A549 (cell line): ENCODE results near the gene TRAPPC13. TPM values are rescaled to one million over a fixed set of nuclear protein-coding genes. Genes with fewer than 3 reads are reported as not detected.

Source experiments
- ATAC-seq, 2 experiments: fragments of 200-7000 bp in 1 of 2; fragments of >200 bp in 1 of 2; cut with Nextera tagmentation in 1 of 2; cut with Tn5 transposase in 1 of 2; 3 replicates each; pipeline versions ENCODE4 v1.8.0 to v1.9.1; 2018 to 2020; ENCODE audit warnings: mild to moderate bottlenecking in 1 of 2, moderate library complexity in 1 of 2
- CTCF ChIA-PET: fragments of 300-600 bp; sonication (Branson Sonifier 250); formaldehyde crosslinking; extraction: SDS; loops from one replicate; lab custom pipeline; 2021; ENCODE audit warnings: antibody characterized with exemption, inconsistent platforms; lab: Yijun Ruan, JAX
- POLR2A ChIA-PET: fragments of 350-600 bp; formaldehyde crosslinking; extraction: SDS; loops from one replicate; lab custom pipeline; 2021; ENCODE audit warnings: antibody characterized with exemption, inconsistent platforms; lab: Yijun Ruan, JAX
- DNase-seq, 2 experiments: peaks; one replicate each; pipeline versions ENCODE4 v3.0.0 to v3.0.0-alpha.2; 2011 to 2016; ENCODE audit warnings: low read depth in 1 of 2, low spot score in 1 of 2
- FAIRE-seq: peaks from 2 replicates; lab custom pipeline; 2011; peaks lifted over from hg19 to GRCh38; lab: Jason Lieb, UNC
- H3K27ac ChIP-seq, 2 experiments: fragments of >200 bp; sonication (Bioruptor Twin); formaldehyde crosslinking; 3 replicates each; pipeline ENCODE4 v1.5.1; 2016 to 2017
- H3K4me1 ChIP-seq: fragments of >200 bp; sonication (Bioruptor Twin); formaldehyde crosslinking; 3 replicates; pipeline ENCODE4 v1.6.1; 2016
- H3K4me2 ChIP-seq: fragments of >200 bp; sonication (Bioruptor Twin); formaldehyde crosslinking; 3 replicates; pipeline ENCODE4 v1.6.1; 2016
- H3K4me3 ChIP-seq: fragments of >200 bp; sonication (Bioruptor Twin); formaldehyde crosslinking; 3 replicates; pipeline ENCODE4 v1.5.1; 2016
- H3K9me3 ChIP-seq: fragments of >200 bp; sonication (Bioruptor Twin); formaldehyde crosslinking; 3 replicates; pipeline ENCODE4 v1.6.1; 2016
- CHD2 ChIP-seq: fragments of 150-350 bp; IDR thresholded peaks from 2 replicates; pipeline ENCODE4 v1.6.1; 2014; ENCODE audit warnings: low read length; ENCODE audit not compliant: partially characterized antibody
- CTCF ChIP-seq: fragments of >200 bp; sonication (Bioruptor Twin); formaldehyde crosslinking; IDR thresholded peaks from 3 replicates; pipeline ENCODE4 v1.5.1; 2016
- E2F6 ChIP-seq: IDR thresholded peaks from 2 replicates; pipeline ENCODE4 v1.6.1; 2012; ENCODE audit warnings: low read depth, borderline replicate concordance
- EP300 ChIP-seq, 2 experiments: fragments of >200 bp; sonication (Bioruptor Twin); formaldehyde crosslinking; IDR thresholded peaks; 2 replicates in 1 of 2; 3 replicates in 1 of 2; pipeline ENCODE4 v1.6.1; 2016 to 2017
- FOSB ChIP-seq: fragments of 250-450 bp; sonication (Bioruptor Pico); IDR thresholded peaks from 2 replicates; pipeline ENCODE4 v1.5.0; 2020; ENCODE audit warnings: mild to moderate bottlenecking, moderate library complexity
- FOSL2 ChIP-seq, 2 experiments: fragments of 450-650 bp in 1 of 2; fragments of >200 bp in 1 of 2; sonication (Bioruptor Twin) in 1 of 2; formaldehyde crosslinking; IDR thresholded peaks; 2 replicates each; pipeline versions ENCODE4 v1.5.0 to v1.6.1; 2016 to 2020; ENCODE audit warnings: mild to moderate bottlenecking in 1 of 2, moderate library complexity in 1 of 2
- HDAC2 ChIP-seq: fragments of 200-600 bp; sonication (generic); IDR thresholded peaks from 2 replicates; pipeline ENCODE4 v1.6.1; 2016
- HEYL ChIP-seq: fragments of 250-450 bp; sonication (Bioruptor Pico); IDR thresholded peaks from 2 replicates; pipeline ENCODE4 v1.8.0; 2021; ENCODE audit warnings: mild to moderate bottlenecking, moderate library complexity
- HOXA7 ChIP-seq: fragments of 250-450 bp; sonication (Bioruptor Pico); IDR thresholded peaks from 2 replicates; pipeline ENCODE4 v1.5.0; 2020; ENCODE audit warnings: mild to moderate bottlenecking, moderate library complexity
- JUN ChIP-seq, 2 experiments: fragments of >200 bp; sonication (Bioruptor Twin); formaldehyde crosslinking; IDR thresholded peaks; 2 replicates in 1 of 2; 3 replicates in 1 of 2; pipeline ENCODE4 v1.6.1; 2016 to 2017
- KDM5A ChIP-seq: fragments of 200-600 bp; sonication (generic); IDR thresholded peaks from 2 replicates; pipeline ENCODE4 v1.6.1; 2016; ENCODE audit warnings: antibody characterized with exemption, mild to moderate bottlenecking
- MAFK ChIP-seq: fragments of 450-650 bp; IDR thresholded peaks from 2 replicates; pipeline ENCODE4 v1.6.1; 2014; ENCODE audit not compliant: partially characterized antibody
- PHF8 ChIP-seq: fragments of 200-600 bp; sonication (generic); IDR thresholded peaks from 2 replicates; pipeline ENCODE4 v1.6.1; 2016; ENCODE audit warnings: low read depth, mild to moderate bottlenecking, antibody characterized with exemption, moderate library complexity, borderline replicate concordance
- POLR2A ChIP-seq: IDR thresholded peaks from 2 replicates; pipeline ENCODE4 v1.6.1; 2012; ENCODE audit warnings: mild to moderate bottlenecking, low read length
- RAD21 ChIP-seq, 2 experiments: fragments of >200 bp in 1 of 2; sonication (Bioruptor Twin) in 1 of 2; formaldehyde crosslinking in 1 of 2; IDR thresholded peaks in 1 of 2; conservative IDR thresholded peaks in 1 of 2; 2 replicates in 1 of 2; 3 replicates in 1 of 2; pipeline ENCODE4 v1.6.1; 2012 to 2018; ENCODE audit warnings: inconsistent platforms in 1 of 2
- RCOR1 ChIP-seq: fragments of 150-350 bp; IDR thresholded peaks from 2 replicates; pipeline ENCODE4 v1.6.1; 2014; ENCODE audit warnings: antibody characterized with exemption, low read length, low read depth
- TFCP2L1 ChIP-seq: fragments of 250-450 bp; sonication (Bioruptor Pico); IDR thresholded peaks from 2 replicates; pipeline ENCODE4 v1.5.0; 2021; ENCODE audit warnings: mild to moderate bottlenecking
- USF2 ChIP-seq: fragments of 450-650 bp; IDR thresholded peaks from 2 replicates; pipeline ENCODE4 v1.6.1; 2014; ENCODE audit warnings: antibody characterized with exemption
- WGBS: methylation state at CpG from one replicate; pipeline ENCODE4 v1.1.6; 2017; ENCODE audit errors: missing lambda C conversion rate; 5-methylcytosine and 5-hydroxymethylcytosine counted together
- polyA minus RNA-seq: library from RNA; depleted of rRNA, polyadenylated mRNA; stranded (reverse); fragments of >200 nt; gene quantifications from 2 replicates; pipeline ENCODE4 v1.2.3, GENCODE V29; 2011; rRNA and poly(A)+ RNA removed
- polyA plus RNA-seq, 4 experiments: library from polyadenylated mRNA; depleted of rRNA in 3 of 4; stranded (reverse); fragments of >200 nt; fragmentation: RNase III in 1 of 4; extraction: RNeasy Plus Mini Kit Qiagen cat#74134 plus additional on column Dnase treatment in 1 of 4; gene quantifications; 2 replicates in 3 of 4; 3 replicates in 1 of 4; pipeline ENCODE4 v1.2.3, GENCODE V29; 2011 to 2017

TRAPPC13 gene
- 28.8 and 35.1 TPM in 2 replicates for polyA plus RNA-seq (2011; rRNA removed)
- 5.9 and 6.5 TPM in 2 replicates for polyA plus RNA-seq (2012; cell fraction: cytosol; rRNA removed)
- 5.2 and 6.5 TPM in 2 replicates for polyA plus RNA-seq (2012; cell fraction: nucleus; rRNA removed)
- polyA plus RNA-seq (2017; fragmentation: RNase III; extraction: RNeasy Plus Mini Kit Qiagen cat#74134 plus additional on column Dnase treatment), result 17.2 to 18.6 TPM (median 18.5 TPM) in 3 replicates
- 4.2 and 5.6 TPM in 2 replicates for polyA minus RNA-seq

- Histone ChIP-seq H3K4me2 (peak within 1 kb of the TSS; percentile 90), H3K4me3 (peak within 1 kb of the TSS; percentile 72), H3K9me3 (no peaks in the 10 kb centered on the region), H3K4me1 (peaks cover 15% of the 10 kb centered on the region; the same call in 2 of the 3 replicates), H3K27ac (peak within 1 kb of the TSS; percentile 87 to 90)
- ATAC-seq, result peak; percentile 90
- POLR2A ChIA-PET, result interaction anchor here (1.0 kb wide), 1 partner anchor 97 kb away, joined by 5 read pairs; the partner anchor contains the start of genes NLN and SGTB
- peak; percentile 64 to 92 for DNase-seq
- no peak for FAIRE-seq
- TF ChIP-seq HDAC2, result peak; percentile 90
- TF ChIP-seq FOSL2 (IDR thresholded peaks at IDR 0.05), result no peak
- peak; percentile 7; the same call in 1 of the 2 replicates for TF ChIP-seq FOSL2 (CRISPR knock-in tag; IDR thresholded peaks at IDR 0.05)
- TF ChIP-seq CHD2, result peak; percentile 23
- TF ChIP-seq MAFK, result no peak
- TF ChIP-seq FOSB, result no peak
- TF ChIP-seq E2F6, result 0 out of 2 replicates have a peak, but pooled peaks have one; percentile 27
- TF ChIP-seq PHF8, result peak; percentile 68
- peak; percentile 78 to 92 for TF ChIP-seq JUN (IDR thresholded peaks at IDR 0.05)
- peak; percentile 37; the same call in 1 of the 2 replicates for TF ChIP-seq POLR2A
- TF ChIP-seq KDM5A, result peak; percentile 97
- TF ChIP-seq RCOR1, result no peak
- no peak for TF ChIP-seq USF2
- WGBS, result 2% methylated on average over 35 of the region's 36 CpGs
- CTCF ChIA-PET, result interaction anchor here (0.7 to 1.0 kb wide), 2 partner anchors 17 to 416 kb away, joined by 3 to 4 read pairs; no protein-coding TSS in a partner anchor
Observed at GRCh38 chr5:65624571-65625555, at the start of gene TRAPPC13, which contains the start of gene SHLD3. TRAPPC13 (plus strand) TSS chr5:65625027; CDS start chr5:65625061, 34 bp downstream. SHLD3 (plus strand) TSS chr5:65625027; CDS start chr5:65629588, 4,561 bp downstream.

GRCh38 chr5:65577141-65577540, 47.7 kb upstream of the TRAPPC13 start:
- Histone ChIP-seq H3K4me1 (no peaks in the 10 kb centered on the region), H3K27ac (no peak overlapping the region), H3K4me3 (no peak overlapping the region)
- CTCF ChIA-PET, result no interaction called here
- POLR2A ChIA-PET, result no interaction called here
- no peak for DNase-seq
- no peak for ATAC-seq
- FAIRE-seq, result peak; percentile 49
- TF ChIP-seq HOXA7 (CRISPR knock-in tag) (no peak), RAD21 (conservative IDR thresholded peaks at IDR 0.05 in 1 of 2, IDR thresholded peaks at IDR 0.05 in 1 of 2) (no peak), HEYL (CRISPR knock-in tag) (no peak), TFCP2L1 (CRISPR knock-in tag) (no peak), USF2 (no peak)
- TF ChIP-seq, all 56 proteins: peak for 0
- Histone ChIP-seq H3K4me2 (no peak overlapping the region), H3K9me3 (no peaks in the 10 kb centered on the region)

GRCh38 chr5:65588694-65589093, 36.1 kb upstream of the TRAPPC13 start:
- ATAC-seq (no peak), DNase-seq (no peak), FAIRE-seq (no peak)
- Histone ChIP-seq H3K4me2 (no peak overlapping the region), H3K9me3 (no peaks in the 10 kb centered on the region), H3K27ac (no peak overlapping the region), H3K4me3 (no peak overlapping the region), H3K4me1 (no peaks in the 10 kb centered on the region)
- TF ChIP-seq CTCF (peak; percentile 30; the same call in 2 of the 3 replicates), EP300 (IDR thresholded peaks at IDR 0.05) (no peak)
- CTCF ChIA-PET, result no interaction called here
- POLR2A ChIA-PET, result no interaction called here
- 57% methylated on average over 2 of the region's 2 CpGs for WGBS
